ENCODE measurements around the gene ARHGEF2.
A peak's percentile ranks its signal among the peaks of the same experiment; 100 is the strongest.

ARHGEF2 gene

GRCh38 chr1:155940482-155940992, 37.8 kb downstream of the ARHGEF2 start:
- no peak for DNase-seq (ENCODE audit: low read depth)
- H3K4me3 ChIP-seq (ENCODE audit: control insufficient read depth, low read depth, low read length): no peak overlapping the region
- TF ChIP-seq CTCF (IDR thresholded peaks at IDR 0.05; ENCODE audit: control insufficient read depth, insufficient read depth, low read depth, low read length, missing control alignments): no peak

GRCh38 chr1:155938220-155938627, 40.1 kb downstream of the ARHGEF2 start:
- no peak overlapping the region for H3K4me3 ChIP-seq (ENCODE audit: control insufficient read depth, low read depth, low read length)
- peak; percentile 74 for TF ChIP-seq CTCF (IDR thresholded peaks at IDR 0.05; ENCODE audit: control insufficient read depth, insufficient read depth, low read depth, low read length, missing control alignments)
- no peak for DNase-seq (ENCODE audit: low read depth)

- DNase-seq (ENCODE audit: low read depth): no peak
- peak overlapping the region; percentile 89 for H3K4me3 ChIP-seq (ENCODE audit: control insufficient read depth, low read depth, low read length)
- TF ChIP-seq CTCF (IDR thresholded peaks at IDR 0.05; ENCODE audit: control insufficient read depth, insufficient read depth, low read depth, low read length, missing control alignments): no peak
Observed at GRCh38 chr1:155934936-155935590, 43.3 kb downstream of the ARHGEF2 start.

- H3K4me3 ChIP-seq (ENCODE audit: control insufficient read depth, low read depth, low read length): peak within 1 kb of the TSS; percentile 89
- DNase-seq (ENCODE audit: low read depth): peak; percentile 93
- no peak for TF ChIP-seq CTCF (IDR thresholded peaks at IDR 0.05; ENCODE audit: control insufficient read depth, insufficient read depth, low read depth, low read length, missing control alignments)
Observed at GRCh38 chr1:155934097-155934935, 44.0 kb downstream of the ARHGEF2 start, which contains the start of gene KHDC4. TSS of gene KHDC4 (minus strand) at chr1:155934413. CDS start at chr1:155934373, 40 bp downstream.

- DNase-seq (ENCODE audit: low read depth): no peak
- no peak for TF ChIP-seq CTCF (IDR thresholded peaks at IDR 0.05; ENCODE audit: control insufficient read depth, insufficient read depth, low read depth, low read length, missing control alignments)
- peak overlapping the region; percentile 89 for H3K4me3 ChIP-seq (ENCODE audit: control insufficient read depth, low read depth, low read length)
Observed at GRCh38 chr1:155933591-155934096, 44.7 kb downstream of the ARHGEF2 start.

GRCh38 chr1:155932487-155932886, 45.9 kb downstream of the ARHGEF2 start:
- no peak for TF ChIP-seq CTCF (IDR thresholded peaks at IDR 0.05; ENCODE audit: control insufficient read depth, insufficient read depth, low read depth, low read length, missing control alignments)
- no peak for DNase-seq (ENCODE audit: low read depth)
- no peak overlapping the region for H3K4me3 ChIP-seq (ENCODE audit: control insufficient read depth, low read depth, low read length)

Data from AG09309 (cell line).